ENCODE results near the gene TP53AIP1.

The TP53AIP1 gene

DNA sequence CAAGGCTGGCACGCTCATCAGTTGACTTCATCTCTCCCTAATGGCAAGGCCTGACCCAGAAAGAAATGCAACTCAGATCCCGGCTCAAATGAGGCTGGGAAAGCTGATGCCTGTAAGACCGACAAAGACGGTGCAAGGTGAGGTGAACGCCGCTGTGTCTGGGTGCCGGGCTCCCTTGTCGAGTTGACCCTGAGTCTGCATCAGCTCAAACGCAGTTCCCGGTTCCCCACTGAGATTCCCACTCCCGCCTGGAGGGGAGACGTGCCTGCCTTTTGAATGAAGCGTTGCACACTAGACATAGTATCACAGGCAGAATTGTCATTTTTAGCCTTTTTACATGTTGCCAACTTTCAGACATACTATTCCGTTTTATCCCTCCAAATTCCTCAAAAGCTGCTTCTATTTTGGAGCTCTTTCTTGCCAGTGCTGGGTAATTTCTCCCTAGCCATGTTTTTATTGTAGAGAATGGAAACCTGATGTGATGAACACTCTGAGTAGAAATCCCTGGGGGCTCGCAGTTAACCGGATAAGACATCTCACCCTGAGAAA, 831 bp upstream of the TP53AIP1 start:
- no peak for DNase-seq (ENCODE audit: low read depth)

GRCh38 chr11:128942272-128942612, 429 bp downstream of the TP53AIP1 start:
- DNase-seq (ENCODE audit: low read depth), result no peak

DNA sequence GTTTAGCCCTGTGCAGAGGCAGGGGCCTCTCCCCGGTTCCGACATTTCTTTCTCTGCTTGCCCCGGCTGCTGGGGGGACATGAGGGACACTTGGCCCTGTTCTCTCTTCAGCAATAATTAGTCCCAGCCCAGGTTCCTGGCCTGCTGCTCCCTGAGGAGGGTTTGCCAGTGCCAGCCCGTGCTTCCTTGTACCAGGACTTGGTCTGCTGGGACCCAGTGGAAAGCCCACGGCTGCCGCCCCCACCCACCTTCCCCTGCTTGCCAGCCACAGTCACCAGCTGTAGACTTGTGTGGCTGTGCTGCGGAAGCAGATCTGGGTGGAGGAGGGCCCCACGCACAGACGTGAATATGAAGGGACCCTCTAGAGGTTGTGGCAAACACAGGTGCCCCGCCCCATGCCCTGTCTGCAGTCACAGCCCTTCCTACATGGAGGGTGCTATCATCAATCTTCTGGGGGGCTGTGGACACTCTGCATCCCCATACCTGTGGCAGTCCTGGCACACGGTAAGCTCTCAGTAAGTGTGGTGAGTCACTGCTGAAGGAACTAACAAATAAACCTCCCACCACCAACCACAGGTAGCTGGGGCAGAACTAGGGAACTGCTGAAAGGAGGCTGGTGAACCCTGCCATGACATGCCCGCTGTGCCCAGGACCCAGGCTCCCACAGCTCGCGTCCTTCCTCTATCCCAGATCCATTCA, 949 bp downstream of the TP53AIP1 start:
- DNase-seq (ENCODE audit: low read depth), result no peak

DNA sequence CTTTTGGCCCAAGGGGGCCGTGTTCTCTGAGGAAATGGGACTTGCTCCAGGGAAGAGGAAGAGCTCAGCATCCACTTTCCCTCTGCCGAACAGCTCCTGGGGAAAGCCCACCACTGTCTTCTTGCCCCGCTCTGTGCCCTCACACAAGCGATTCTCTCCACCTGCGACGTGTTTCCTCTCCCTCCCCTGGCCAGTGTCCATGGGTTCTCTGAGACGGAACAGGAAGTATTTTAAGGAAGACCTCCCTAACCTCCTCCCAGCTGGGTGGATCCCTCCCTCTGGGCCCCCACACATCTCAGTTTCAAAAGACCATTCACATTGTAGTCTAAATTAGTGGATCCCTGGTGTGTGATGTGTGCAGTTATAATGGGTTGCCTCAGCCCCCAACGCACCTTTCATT, 1.6 kb downstream of the TP53AIP1 start:
- no peak for DNase-seq (ENCODE audit: low read depth)

DNA sequence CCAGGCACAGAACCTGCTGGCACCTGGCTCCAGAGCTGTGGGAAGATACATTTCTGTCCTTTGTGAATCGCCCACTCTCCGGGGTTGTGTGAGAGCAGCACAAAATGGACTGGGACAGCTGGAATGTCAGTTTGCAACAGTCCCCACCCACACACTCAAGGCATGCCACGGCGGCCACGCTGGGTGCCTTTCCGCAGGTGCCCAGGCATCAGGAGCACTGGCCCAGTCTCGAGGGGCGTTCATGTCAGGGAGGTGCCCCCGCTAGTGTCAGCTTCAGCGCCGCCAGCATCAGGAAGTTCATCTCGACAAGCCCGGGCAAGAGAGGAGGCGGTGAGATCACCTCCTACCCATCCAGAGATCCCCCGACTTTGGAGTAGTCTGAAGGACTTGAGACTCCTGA, 2.1 kb downstream of the TP53AIP1 start:
- DNase-seq (ENCODE audit: low read depth), result no peak

DNA sequence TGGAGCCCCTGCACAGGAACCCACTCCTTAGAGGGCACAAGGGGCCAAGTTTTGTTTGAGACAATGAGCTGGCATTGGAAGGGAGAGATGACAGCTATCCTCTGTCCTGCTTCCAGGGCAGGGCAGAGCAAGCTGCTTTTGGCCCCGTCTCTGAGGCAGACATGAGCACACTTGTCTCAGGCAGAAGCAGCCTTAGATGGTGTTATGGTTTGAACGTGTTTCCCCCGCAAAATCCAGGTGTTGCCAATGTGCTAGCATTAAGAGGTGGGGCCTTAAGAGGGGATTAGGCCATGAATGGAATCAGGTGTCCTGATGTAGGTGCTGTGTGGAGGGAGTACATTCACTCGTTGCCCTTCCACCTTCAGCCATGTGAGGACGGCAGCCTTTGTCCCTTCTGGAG, 2.5 kb downstream of the TP53AIP1 start:
- DNase-seq (ENCODE audit: low read depth), result no peak

DNA sequence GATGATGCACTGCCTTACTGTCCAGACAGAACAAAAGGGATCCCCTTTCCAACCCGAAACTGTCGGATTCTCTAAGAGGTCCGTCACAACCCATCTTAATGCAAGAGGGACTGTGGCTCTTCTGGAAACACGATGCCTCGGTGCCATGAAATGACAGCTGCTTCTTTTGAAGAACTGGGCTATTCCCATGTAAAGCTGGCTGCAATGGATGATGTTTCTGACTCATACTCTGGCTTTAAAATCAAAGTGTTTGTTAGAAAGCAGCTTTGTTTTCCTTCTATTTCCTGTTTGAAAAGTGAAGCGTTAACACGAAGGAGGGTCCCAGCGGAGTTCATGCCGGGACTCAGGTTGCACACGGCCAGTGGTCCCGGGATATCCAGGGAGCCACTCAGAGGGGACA, 3.1 kb downstream of the TP53AIP1 start:
- no peak for DNase-seq (ENCODE audit: low read depth)

DNA sequence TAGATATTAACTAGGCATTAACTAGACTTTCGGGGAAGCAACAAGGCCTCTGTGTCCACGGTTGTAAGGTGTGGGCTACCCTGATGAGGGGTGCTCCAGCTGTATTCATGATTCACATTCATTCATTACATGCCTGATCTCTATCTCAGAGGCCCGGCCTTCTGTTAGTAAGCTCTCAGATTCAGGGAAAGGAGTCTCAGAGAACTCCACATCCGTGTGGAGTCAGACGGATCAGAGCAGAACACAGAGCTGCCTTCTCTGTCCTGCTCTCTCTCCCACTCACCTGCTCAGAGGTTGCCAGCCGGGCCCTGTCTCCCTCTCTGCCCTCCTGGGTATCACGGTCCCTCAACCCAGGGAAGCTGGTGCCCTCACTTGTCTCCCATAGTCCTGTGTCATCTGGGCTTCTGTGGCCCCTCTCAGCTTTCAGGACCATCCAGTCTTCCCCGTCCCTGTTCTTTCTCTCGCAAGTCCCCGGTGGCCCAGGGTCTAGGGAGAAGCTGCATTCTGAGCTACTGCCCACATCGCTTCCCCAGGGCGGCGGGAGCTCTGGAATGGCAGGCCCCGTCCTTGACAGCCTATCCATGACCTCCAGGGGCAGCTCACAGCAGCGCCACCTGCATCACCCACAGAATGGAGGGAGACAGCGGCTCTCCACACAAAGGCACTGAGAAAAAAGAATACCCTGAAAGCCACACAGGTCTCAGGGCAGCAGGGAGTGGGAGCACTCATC, 4.3 kb downstream of the TP53AIP1 start:
- no peak for DNase-seq (ENCODE audit: low read depth)

DNA sequence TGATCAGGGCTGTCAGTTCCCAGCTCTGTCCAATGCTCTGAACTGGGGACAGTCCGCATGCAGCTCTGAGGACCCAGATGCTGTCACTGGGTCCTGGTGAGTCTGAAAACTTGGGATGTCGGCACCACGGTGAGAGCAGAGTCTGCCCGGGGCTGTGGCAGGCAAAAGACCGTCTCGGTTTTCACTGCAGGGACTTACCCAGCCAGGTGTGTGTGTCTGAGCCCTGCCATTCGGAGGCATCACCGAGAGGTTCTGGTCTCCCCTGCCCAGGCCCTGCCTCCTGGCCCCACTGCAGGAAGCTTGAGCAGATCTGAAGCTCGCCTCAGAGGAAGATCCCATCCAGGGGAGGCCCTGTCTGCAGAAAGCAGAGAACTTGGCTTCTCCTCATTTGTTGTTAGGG, 5.2 kb downstream of the TP53AIP1 start:
- DNase-seq (ENCODE audit: low read depth), result no peak

DNA sequence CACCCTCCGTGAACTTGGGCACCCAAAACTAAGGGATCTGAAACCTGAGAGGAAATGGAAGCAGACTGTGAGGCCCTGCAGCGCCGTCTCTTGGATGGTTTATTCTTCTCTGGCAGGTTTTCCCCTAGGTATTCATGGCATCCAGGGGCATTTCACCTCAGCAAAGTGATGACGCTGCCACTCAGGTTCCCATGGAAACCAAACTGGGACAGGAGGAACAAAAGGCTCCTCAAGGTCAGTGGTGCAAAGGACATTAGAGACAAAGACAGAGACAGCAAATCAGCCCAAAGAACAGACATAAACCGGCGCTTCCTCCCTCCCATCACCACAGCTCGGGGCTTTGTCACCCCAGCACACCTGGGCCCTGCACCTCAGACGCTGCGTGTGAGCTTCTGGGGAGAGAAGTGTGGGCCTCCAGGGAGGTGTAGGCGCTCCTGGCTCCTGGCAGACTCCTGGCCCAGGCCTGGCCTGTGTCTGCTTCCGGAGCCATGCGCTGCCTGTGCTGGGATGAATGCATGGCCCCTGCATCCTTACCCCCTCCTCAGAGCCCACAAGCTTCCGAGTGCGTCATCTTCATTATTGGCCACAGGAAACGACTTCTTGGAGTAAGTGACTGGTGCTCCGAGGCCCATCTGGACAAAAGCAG, 5.9 kb downstream of the TP53AIP1 start:
- DNase-seq (ENCODE audit: low read depth), result no peak

DNA sequence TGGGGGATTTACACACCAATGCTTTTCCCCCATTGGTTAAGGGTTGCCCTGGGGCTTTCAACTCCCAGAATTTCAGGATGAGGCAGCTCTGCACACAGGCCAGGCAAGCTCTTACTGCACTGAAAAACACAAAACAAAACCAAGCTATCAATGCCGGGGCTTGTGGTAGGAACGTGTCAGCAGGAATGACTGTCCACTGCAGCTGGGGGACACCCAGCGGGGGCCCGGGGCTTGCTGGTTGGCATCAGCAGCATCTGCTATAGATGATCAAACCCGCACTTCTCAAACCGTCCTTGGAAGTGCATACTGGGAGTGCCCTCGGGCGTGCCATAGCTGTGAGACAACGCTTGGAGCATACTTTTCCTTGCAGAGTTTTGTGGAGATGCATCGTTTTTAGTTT, 7.7 kb downstream of the TP53AIP1 start:
- no peak for DNase-seq (ENCODE audit: low read depth)

DNA sequence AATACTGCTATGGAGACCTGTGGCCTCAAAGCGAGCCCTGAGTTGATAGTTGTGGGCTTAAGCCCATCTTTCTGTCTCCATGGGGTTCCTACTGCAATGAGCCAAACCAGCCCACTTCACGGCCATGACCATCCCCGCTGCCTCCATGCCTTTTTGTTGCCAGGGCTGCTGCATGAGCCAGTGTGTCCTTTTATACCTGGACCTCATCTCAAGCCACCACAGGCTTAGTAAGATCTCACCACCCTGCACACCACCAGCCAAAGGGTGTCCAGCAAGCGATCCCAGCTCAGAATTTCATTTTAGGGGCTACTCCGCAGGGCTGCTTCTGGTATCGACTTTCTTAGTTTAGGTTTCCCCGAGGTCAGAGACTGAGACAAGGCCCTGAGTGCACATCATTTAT, 8.3 kb downstream of the TP53AIP1 start:
- DNase-seq (ENCODE audit: low read depth), result no peak

DNA sequence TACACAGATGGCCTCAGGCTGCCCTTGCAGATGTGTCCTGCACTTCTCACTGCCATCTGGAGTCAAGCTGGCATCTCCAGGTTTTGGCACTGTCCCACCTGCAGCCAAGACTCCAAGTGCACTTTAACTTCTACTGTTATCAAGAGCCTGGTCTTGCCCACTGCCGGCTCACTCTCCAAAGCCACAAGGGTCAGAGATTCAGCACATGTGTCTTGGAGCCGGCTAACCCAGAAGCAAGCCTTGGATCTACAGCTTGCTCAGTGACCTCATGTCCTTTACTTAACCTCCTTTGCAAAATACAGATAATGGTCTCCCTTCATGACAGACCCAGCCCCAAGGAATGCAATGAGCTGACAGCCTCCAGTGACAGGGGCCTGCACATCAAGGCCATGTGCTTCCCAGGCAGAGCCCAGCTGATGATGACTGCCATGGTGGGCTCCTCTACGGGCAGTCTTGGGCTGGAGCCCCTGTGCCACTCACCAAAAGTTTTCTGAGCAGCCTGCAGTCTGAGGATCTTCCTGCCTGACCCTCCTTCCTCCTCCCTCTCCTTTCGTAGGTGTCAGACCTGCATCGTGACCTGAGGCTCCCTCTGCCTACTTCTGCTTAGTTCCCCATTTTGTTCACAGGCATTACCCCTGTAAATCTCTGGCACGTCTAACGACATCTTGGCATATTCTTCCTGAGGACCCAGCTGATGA, 9.0 kb downstream of the TP53AIP1 start:
- DNase-seq (ENCODE audit: low read depth), result no peak

DNA sequence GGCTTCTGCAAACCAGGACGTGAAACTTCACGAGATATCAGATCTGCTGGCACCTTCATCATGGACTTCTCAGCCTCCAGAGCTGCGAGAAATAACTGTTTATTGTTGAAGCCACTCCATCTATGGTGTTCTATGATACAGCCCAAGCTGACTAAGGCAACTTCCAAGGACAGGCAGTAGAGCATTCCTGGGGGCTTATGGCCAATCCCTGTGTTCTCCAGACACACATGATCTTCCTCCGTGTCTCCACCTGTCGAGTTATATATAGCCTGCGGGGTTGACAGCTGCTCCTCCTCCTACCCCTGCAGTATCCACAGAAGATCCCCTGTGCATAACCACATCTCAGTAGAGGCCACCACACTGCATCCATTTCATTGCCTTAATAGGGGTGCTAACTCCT, 11.0 kb downstream of the TP53AIP1 start:
- DNase-seq (ENCODE audit: low read depth), result no peak

GRCh38 chr11:128931066-128931465, 11.6 kb downstream of the TP53AIP1 start:
- DNase-seq (ENCODE audit: low read depth), result no peak

- no peak for DNase-seq (ENCODE audit: low read depth)
These were observed 12.7 kb downstream of the TP53AIP1 start for GRCh38 chr11:128929991-128930390.

- DNase-seq (ENCODE audit: low read depth), result no peak
These were observed 13.2 kb downstream of the TP53AIP1 start for GRCh38 chr11:128929468-128929867.

- no peak for DNase-seq (ENCODE audit: low read depth)
These were observed 14.3 kb downstream of the TP53AIP1 start for GRCh38 chr11:128928400-128928799.

GRCh38 chr11:128927683-128928336, 14.9 kb downstream of the TP53AIP1 start:
- DNase-seq (ENCODE audit: low read depth), result no peak

GRCh38 chr11:128927108-128927461, 15.6 kb downstream of the TP53AIP1 start:
- DNase-seq (ENCODE audit: low read depth), result no peak

GRCh38 chr11:128926437-128927107, 16.1 kb downstream of the TP53AIP1 start:
- no peak for DNase-seq (ENCODE audit: low read depth)

GRCh38 chr11:128926000-128926399, 16.7 kb downstream of the TP53AIP1 start:
- no peak for DNase-seq (ENCODE audit: low read depth)

Data from HS-5 (cell line).